ENCODE results near the gene HELB. TPM values are rescaled to one million over a fixed set of nuclear protein-coding genes. Genes with fewer than 3 reads are reported as not detected.

Gene HELB
- polyA plus RNA-seq (2011; rRNA removed) (5.0 and 5.6 TPM in 2 replicates), polyA plus RNA-seq (2017; fragmentation: RNase III; extraction: RNeasy Plus Mini Kit Qiagen cat#74134 plus additional on column Dnase treatment) (1.1 to 1.3 TPM (median 1.1 TPM) in 3 replicates), polyA minus RNA-seq (2011; rRNA and poly(A)+ RNA removed) (10.4 and 11.1 TPM in 2 replicates)
- 0.78 and 0.89 TPM in 2 replicates for polyA plus RNA-seq (2012; cell fraction: cytosol; rRNA removed)
- polyA plus RNA-seq (2012; cell fraction: nucleus; rRNA removed) = 1.3 and 2.3 TPM in 2 replicates

GRCh38 chr12:66301944-66302826 is at the start of gene HELB:
Gene HELB, plus strand, starts transcription at chr12:66302493. Its CDS starts 111 bp downstream, at chr12:66302604.
- Histone ChIP-seq H3K4me2 (peak within 1 kb of the TSS; percentile 85), H3K9me3 (no peaks in the 10 kb centered on the region), H3K4me3 (peak within 1 kb of the TSS; percentile 63), H3K27ac (peak within 1 kb of the TSS; percentile 79 to 91), H3K4me1 (peaks cover 12% of the 10 kb centered on the region; the same call in 2 of the 3 replicates)
- 2% methylated on average over 27 of the region's 45 CpGs for WGBS (ENCODE audit: missing lambda C conversion rate)
- FAIRE-seq (peak; percentile 94), DNase-seq (ENCODE audit: low read depth in 1 of 2, low spot score in 1 of 2) (peak; percentile 90 to 98), ATAC-seq (peak; percentile 98 to 99)
- TF ChIP-seq MAZ (IDR thresholded peaks at IDR 0.05; ENCODE audit: borderline replicate concordance, low read depth, low read length) (no peak), JUN (IDR thresholded peaks at IDR 0.05) (peak in 1 of 2 experiments; percentile 68; a peak in 2 of 5 replicates), MYC (IDR thresholded peaks at IDR 0.05; ENCODE audit: borderline replicate concordance, low read length) (peak; percentile 72), TP53 (CRISPR knock-in tag; IDR thresholded peaks at IDR 0.05) (0 out of 2 replicates have a peak, but pooled peaks have one; percentile 51), E2F6 (IDR thresholded peaks at IDR 0.05; ENCODE audit: borderline replicate concordance, low read depth) (0 out of 2 replicates have a peak, but pooled peaks have one; percentile 45), POLR2A (IDR thresholded peaks at IDR 0.05; ENCODE audit: low read length) (peak; percentile 85), RNF2 (IDR thresholded peaks at IDR 0.05; ENCODE audit: borderline replicate concordance, low read depth) (no peak), JUNB (IDR thresholded peaks at IDR 0.05) (no peak), MAX (IDR thresholded peaks at IDR 0.05) (peak; percentile 75), BCL3 (IDR thresholded peaks at IDR 0.05) (peak; percentile 68; the same call in 1 of the 3 replicates), PHF8 (IDR thresholded peaks at IDR 0.05; ENCODE audit: borderline replicate concordance, low read depth) (peak; percentile 88; the same call in 1 of the 2 replicates), MAFK (IDR thresholded peaks at IDR 0.05; ENCODE audit: partially characterized antibody) (peak; percentile 30)
- ChIA-PET CTCF (interaction anchor here (0.6 to 1.3 kb wide), 4 partner anchors 12 to 373 kb away, joined by 3 to 5 read pairs (median 3); no protein-coding TSS in a partner anchor), POLR2A (interaction anchor here (0.6 to 2.4 kb wide), 11 partner anchors 10 to 967 kb away, joined by 3 to 21 read pairs (median 5); partner anchors contain the start of genes CAND1, LLPH and TMBIM4)

- Histone ChIP-seq H3K4me3 (no peak overlapping the region), H3K4me1 (no peaks in the 10 kb centered on the region), H3K4me2 (no peak overlapping the region), H3K27ac (no peak overlapping the region), H3K9me3 (no peaks in the 10 kb centered on the region)
- 15% methylated on average over 2 of the region's 2 CpGs for WGBS (ENCODE audit: missing lambda C conversion rate)
- FAIRE-seq = no peak
- ChIA-PET POLR2A (no interaction called here), CTCF (interaction anchor here (1.4 kb wide), 1 partner anchor 155 kb away, joined by 3 read pairs; no protein-coding TSS in a partner anchor)
- no peak for DNase-seq (ENCODE audit: low read depth in 1 of 2, low spot score in 1 of 2)
- no peak for TF ChIP-seq FOSB (CRISPR knock-in tag; IDR thresholded peaks at IDR 0.05)
- no peak for TF ChIP-seq HOXA7 (CRISPR knock-in tag; IDR thresholded peaks at IDR 0.05)
- TF ChIP-seq USF2 (IDR thresholded peaks at IDR 0.05) = no peak
- TF ChIP-seq HDAC2 (IDR thresholded peaks at IDR 0.05) = no peak
- no peak for TF ChIP-seq CEBPB (IDR thresholded peaks at IDR 0.05)
- no peak for TF ChIP-seq FOXS1 (CRISPR knock-in tag; IDR thresholded peaks at IDR 0.05)
- no peak for ATAC-seq
Observed at GRCh38 chr12:66252771-66253170, 49.5 kb upstream of the HELB start.

GRCh38 chr12:66255737-66256136 is 46.6 kb upstream of the HELB start:
- H3K4me3 ChIP-seq = no peak overlapping the region
- no peak overlapping the region for H3K27ac ChIP-seq
- FAIRE-seq (no peak), DNase-seq (ENCODE audit: low read depth in 1 of 2, low spot score in 1 of 2) (no peak), ATAC-seq (no peak)
- no peak for TF ChIP-seq JUN (IDR thresholded peaks at IDR 0.05)
- no peak for TF ChIP-seq FOSL2 (IDR thresholded peaks at IDR 0.05)
- TF ChIP-seq FOSL2 (CRISPR knock-in tag; IDR thresholded peaks at IDR 0.05) = no peak
- no peak for TF ChIP-seq PBX3 (IDR thresholded peaks at IDR 0.05)
- TF ChIP-seq CBX2 (IDR thresholded peaks at IDR 0.05; ENCODE audit: borderline replicate concordance, low read depth) = no peak
- TF ChIP-seq CEBPB (IDR thresholded peaks at IDR 0.05) = no peak
- no peak for TF ChIP-seq PHF8 (IDR thresholded peaks at IDR 0.05; ENCODE audit: borderline replicate concordance, low read depth)
- TF ChIP-seq HMGXB4 (CRISPR knock-in tag; IDR thresholded peaks at IDR 0.05; ENCODE audit: borderline replicate concordance) = no peak
- no peak overlapping the region for H3K4me2 ChIP-seq
- ChIA-PET POLR2A (no interaction called here), CTCF (no interaction called here)
- no peaks in the 10 kb centered on the region for H3K4me1 ChIP-seq
- H3K9me3 ChIP-seq = no peaks in the 10 kb centered on the region
